IMR-90 (cell line): Measurements from ENCODE around the gene ZEB2. TPM values are rescaled to one million over a fixed set of nuclear protein-coding genes. Genes with fewer than 3 reads are reported as not detected.

Experiments used
- ATAC-seq: fragments of 200-7000 bp; cut with Tn5 transposase; 2 replicates; pipeline ENCODE4 v1.9.1; 2020; ENCODE audit warnings: low read depth, mild to moderate bottlenecking, moderate library complexity
- BruUV-seq: library from RNA; stranded (reverse); fragments of 400-500 nt; replicated peaks from 2 replicates; lab custom pipeline; 2021; lab: Mats Ljungman, UMichigan
- CTCF ChIA-PET: fragments of 300-600 bp; formaldehyde crosslinking; extraction: SDS; loops from one replicate; lab custom pipeline; 2021; ENCODE audit warnings: antibody characterized with exemption; lab: Yijun Ruan, JAX
- POLR2A ChIA-PET: fragments of 300-600 bp; sonication (Branson Sonifier 250); formaldehyde crosslinking; loops from one replicate; lab custom pipeline; 2022; ENCODE audit warnings: antibody characterized with exemption; ENCODE audit not compliant: unreplicated experiment; lab: Charles Lee
- DNase-seq: peaks from one replicate; pipeline ENCODE4 v3.0.0; 2013
- H2AFZ ChIP-seq: replicated peaks from 2 replicates; pipeline ENCODE3; 2013; ENCODE audit warnings: low read length, mild to moderate bottlenecking; ENCODE audit not compliant: poor library complexity
- H2AK5ac ChIP-seq: 2 replicates; pipeline ENCODE4 v1.6.1; 2013; ENCODE audit warnings: low read depth, low read length, inconsistent platforms
- H2AK9ac ChIP-seq: replicated peaks from 2 replicates; pipeline ENCODE3; 2013; ENCODE audit warnings: mild to moderate bottlenecking, low read depth, low read length, moderate library complexity; ENCODE audit not compliant: poor library complexity
- H2BK120ac ChIP-seq: 2 replicates; pipeline ENCODE4 v1.6.1; 2013; ENCODE audit warnings: low read depth, low read length, inconsistent platforms
- H2BK15ac ChIP-seq: 3 replicates; pipeline ENCODE4 v1.6.1; 2013; ENCODE audit warnings: low read depth, low read length, inconsistent platforms
- H2BK20ac ChIP-seq: 2 replicates; pipeline ENCODE4 v1.6.1; 2013; ENCODE audit warnings: low read depth, mild to moderate bottlenecking, inconsistent platforms, low read length, moderate library complexity
- H2BK5ac ChIP-seq: 2 replicates; pipeline ENCODE4 v1.6.1; 2013; ENCODE audit warnings: mild to moderate bottlenecking, low read depth, low read length, inconsistent platforms; ENCODE audit not compliant: poor library complexity, severe bottlenecking
- H3K14ac ChIP-seq: replicated peaks from 2 replicates; pipeline ENCODE4 v1.6.1; 2013; ENCODE audit warnings: low read depth, low read length, inconsistent platforms
- H3K18ac ChIP-seq: 2 replicates; pipeline ENCODE4 v1.6.1; 2013; ENCODE audit warnings: low read depth, low read length, control low read depth
- H3K23ac ChIP-seq: 2 replicates; pipeline ENCODE4 v1.6.1; 2013; ENCODE audit warnings: low read depth, low read length, inconsistent platforms
- H3K27ac ChIP-seq: 2 replicates; pipeline ENCODE4 v1.5.1; 2013; ENCODE audit warnings: mild to moderate bottlenecking, control low read depth, low read length; ENCODE audit not compliant: insufficient read depth
- H3K27me3 ChIP-seq: 2 replicates; pipeline ENCODE4 v1.6.1; 2013; ENCODE audit warnings: low read length; ENCODE audit not compliant: control insufficient read depth, insufficient read depth
- H3K36me3 ChIP-seq: 2 replicates; pipeline ENCODE4 v1.6.1; 2013; ENCODE audit warnings: low read length, mixed read lengths; ENCODE audit not compliant: control insufficient read depth, insufficient read depth
- H3K4ac ChIP-seq: 2 replicates; pipeline ENCODE4 v1.6.1; 2013; ENCODE audit warnings: low read depth, low read length, inconsistent platforms
- H3K4me1 ChIP-seq: 2 replicates; pipeline ENCODE4 v1.6.1; 2013; ENCODE audit warnings: low read length, mixed read lengths; ENCODE audit not compliant: control insufficient read depth, insufficient read depth
- H3K4me2 ChIP-seq: 2 replicates; pipeline ENCODE4 v1.6.1; 2013; ENCODE audit warnings: low read depth, mild to moderate bottlenecking, control low read depth, low read length, moderate library complexity
- H3K4me3 ChIP-seq: 2 replicates; pipeline ENCODE4 v1.5.1; 2013; ENCODE audit warnings: low read depth, mild to moderate bottlenecking, control low read depth, low read length, moderate library complexity; ENCODE audit not compliant: insufficient read depth
- H3K56ac ChIP-seq: 2 replicates; pipeline ENCODE4 v1.6.1; 2013; ENCODE audit warnings: low read length, inconsistent platforms; ENCODE audit not compliant: insufficient read depth; ENCODE audit errors: extremely low read depth
- H3K79me1 ChIP-seq, 2 experiments: 2 replicates each; pipeline ENCODE4 v1.6.1; 2013; ENCODE audit warnings: low read length in 2 of 2, inconsistent platforms in 1 of 2, low read depth in 1 of 2
- H3K9ac ChIP-seq: 2 replicates; pipeline ENCODE4 v1.6.1; 2013; ENCODE audit warnings: low read depth, low read length, control low read depth
- H3K9me1 ChIP-seq: 2 replicates; pipeline ENCODE4 v1.6.1; 2013; ENCODE audit warnings: low read length, inconsistent platforms; ENCODE audit not compliant: insufficient read depth
- H3K9me3 ChIP-seq: 2 replicates; pipeline ENCODE4 v1.6.1; 2013; ENCODE audit warnings: low read length; ENCODE audit not compliant: control insufficient read depth, insufficient read depth
- H4K20me1 ChIP-seq: 2 replicates; pipeline ENCODE4 v1.6.1; 2013; ENCODE audit warnings: low read length, inconsistent platforms; ENCODE audit not compliant: insufficient read depth
- H4K5ac ChIP-seq: 2 replicates; pipeline ENCODE4 v1.6.1; 2013; ENCODE audit warnings: mild to moderate bottlenecking, low read depth, low read length, control low read depth
- H4K8ac ChIP-seq, 2 experiments: 2 replicates each; pipeline ENCODE4 v1.6.1; 2013; ENCODE audit warnings: low read depth in 2 of 2, low read length in 2 of 2, control low read depth in 1 of 2, inconsistent platforms in 1 of 2
- H4K91ac ChIP-seq: 2 replicates; pipeline ENCODE4 v1.6.1; 2013; ENCODE audit warnings: low read depth, low read length, inconsistent platforms; ENCODE audit not compliant: insufficient read depth
- CHD1 ChIP-seq: IDR thresholded peaks from 2 replicates; pipeline ENCODE4 v1.6.1; 2012; ENCODE audit warnings: low read depth, low read length, improper control_type of control experiment
- WGBS, 2 experiments: methylation state at CpG; one replicate each; pipeline versions ENCODE4 v1.1.5 to v1.1.7; 2013; ENCODE audit warnings: missing lambda C conversion rate in 2 of 2; ENCODE audit not compliant: insufficient read length in 1 of 2; ENCODE audit errors: extremely low coverage in 2 of 2; 5-methylcytosine and 5-hydroxymethylcytosine counted together
- dilution Hi-C: fragments of 300-500 bp; cut with HindIII; formaldehyde crosslinking; loops from one replicate; pipeline ENCODE4 v1.14.3; 2018; ENCODE audit warnings: low sequenced_read_pairs; ENCODE audit not compliant: unreplicated experiment
- in situ Hi-C: fragments of 300-500 bp; cut with MboI; formaldehyde crosslinking; loops from 3 replicates; pipeline ENCODE4 v1.14.3; 2019; ENCODE audit warnings: low sequenced_read_pairs, inconsistent platforms, mixed read lengths
- intact Hi-C: fragments of 100-400 bp; cut with micrococcal nuclease; formaldehyde crosslinking; loops from 2 replicates; pipeline ENCODE4 v1.10.0; 2022
- polyA plus RNA-seq, 3 experiments: library from polyadenylated mRNA; depleted of rRNA; stranded (reverse); fragments of >200 nt; gene quantifications; 2 replicates each; pipeline ENCODE4 v1.2.3, GENCODE V29; 2012; ENCODE audit warnings: low replicate concordance in 1 of 3
- total RNA-seq: library from RNA; depleted of rRNA; stranded (reverse); fragments of >200 nt; gene quantifications from 2 replicates; pipeline ENCODE4 v1.2.3, GENCODE V29; 2012

ZEB2 gene
- total and polyA plus RNA-seq, 2 of the 4 experiments (the other 2 are of a cell fraction), result 22.4 to 50.9 TPM

GRCh38 chr2:144426355-144426754 lies 93.6 kb downstream of the ZEB2 start:
- Histone ChIP-seq H2BK120ac (no peak overlapping the region), H4K91ac (no peak overlapping the region), H3K14ac (no peak overlapping the region), H3K9me3 (no peaks in the 10 kb centered on the region), H2AK5ac (no peak overlapping the region), H2BK20ac (no peak overlapping the region), H3K79me1 (peaks cover 17 to 29% of the 10 kb centered on the region in 2 experiments), H2AK9ac (no peak overlapping the region), H4K5ac (no peak overlapping the region), H3K56ac (no peak overlapping the region), H3K4ac (no peak overlapping the region), H3K9ac (no peak overlapping the region), H2BK15ac (no peak overlapping the region), H3K27me3 (no peaks in the 10 kb centered on the region), H3K4me3 (no peak overlapping the region), H3K23ac (no peak overlapping the region), H4K8ac (no peak overlapping the region), H3K36me3 (peaks cover 11% of the 10 kb centered on the region), H3K18ac (no peak overlapping the region), H3K4me1 (peaks cover 9% of the 10 kb centered on the region), H3K27ac (no peak overlapping the region), H2AFZ (no peak overlapping the region), H4K20me1 (peaks cover 15% of the 10 kb centered on the region; the same call in 1 of the 2 replicates), H2BK5ac (no peak overlapping the region), H3K4me2 (no peak overlapping the region), H3K9me1 (no peaks in the 10 kb centered on the region; the same call in 1 of the 2 replicates)
- intact Hi-C loops (no loop called here), dilution Hi-C loops (no loop called here), in situ Hi-C loops (no loop called here)
- no peak for ATAC-seq
- ChIA-PET CTCF (no interaction called here), POLR2A (no interaction called here)
- no peak for TF ChIP-seq CHD1
- no CpG with 5 or more reads among the region's 1 CpG for WGBS, 2 experiments
- BruUV-seq, result no TSS peak
- DNase-seq, result no peak
